Bronchial epithelial cell (primary cell): ENCODE results near the gene PCCA. TPM values are rescaled to one million over a fixed set of nuclear protein-coding genes. Genes with fewer than 3 reads are reported as not detected.

Source experiments
- DNase-seq: peaks from one replicate; pipeline ENCODE4 v3.0.0-alpha.2; 2010; ENCODE audit warnings: low read depth
- FAIRE-seq: peaks from 2 replicates; lab custom pipeline; 2011; peaks lifted over from hg19 to GRCh38; lab: Jason Lieb, UNC
- H3K27me3 ChIP-seq: 2 replicates; pipeline ENCODE4 v1.5.1; 2011; ENCODE audit warnings: low read length; ENCODE audit not compliant: control insufficient read depth, insufficient read depth
- H3K36me3 ChIP-seq: 2 replicates; pipeline ENCODE4 v1.5.1; 2011; ENCODE audit warnings: low read length; ENCODE audit not compliant: control insufficient read depth, insufficient read depth
- H3K4me3 ChIP-seq: 2 replicates; pipeline ENCODE4 v1.5.1; 2011; ENCODE audit warnings: mild to moderate bottlenecking, low read depth, low read length, control low read depth
- CTCF ChIP-seq: IDR thresholded peaks from 2 replicates; pipeline ENCODE4 v1.5.1; 2011; ENCODE audit warnings: mild to moderate bottlenecking, moderate library complexity, low read length, control low read depth, inconsistent platforms; ENCODE audit not compliant: insufficient read depth, severe bottlenecking
- total RNA-seq: library from RNA; depleted of rRNA; stranded (reverse); fragments of >200 nt; gene quantifications from 2 replicates; pipeline ENCODE4 v1.2.1, GENCODE V29; 2014

The PCCA gene
- total RNA-seq, 1 donor from 2014 or later = 27.1 TPM

DNA sequence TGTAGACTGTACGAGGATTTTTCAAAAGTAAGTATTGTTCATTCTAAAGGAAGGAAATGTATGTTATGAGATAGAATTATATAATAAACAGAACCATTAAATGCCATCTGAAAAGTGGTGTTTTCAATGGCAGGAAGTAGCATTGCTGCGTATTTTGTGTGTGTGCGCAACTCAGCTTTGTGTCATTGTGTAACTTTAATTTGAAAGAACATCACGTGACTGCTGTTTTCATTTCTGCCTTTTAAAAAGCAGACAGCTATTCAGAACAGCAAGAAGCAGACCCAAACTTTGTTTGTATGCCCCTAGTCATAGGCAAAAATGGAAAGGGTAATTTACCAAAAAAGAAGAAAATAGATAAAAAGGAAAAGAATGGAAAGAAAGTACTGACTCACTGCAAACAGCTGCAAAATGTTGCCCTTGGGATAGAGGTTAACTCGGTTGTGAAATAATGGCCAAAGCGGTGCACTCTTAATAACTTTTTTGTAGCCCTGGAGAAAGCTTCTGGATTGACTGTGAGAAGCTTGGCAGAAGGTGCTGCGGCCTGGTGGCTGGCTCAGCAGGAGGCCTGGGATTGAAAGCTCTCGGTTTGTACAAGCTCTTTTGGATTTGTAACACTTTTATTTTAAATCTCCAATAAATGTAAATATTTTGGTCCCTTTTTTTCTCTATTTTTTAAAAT lies 402.4 kb downstream of the PCCA start:
- Histone ChIP-seq H3K36me3 (no peaks in the 10 kb centered on the region), H3K4me3 (no peak overlapping the region), H3K27me3 (no peaks in the 10 kb centered on the region)
- FAIRE-seq (no peak), DNase-seq (no peak)
- no peak for TF ChIP-seq CTCF

GRCh38 chr13:100493418-100493817 lies 404.5 kb downstream of the PCCA start:
- H3K4me3 ChIP-seq = no peak overlapping the region
- H3K27me3 ChIP-seq = no peaks in the 10 kb centered on the region
- H3K36me3 ChIP-seq = no peaks in the 10 kb centered on the region
- no peak for DNase-seq
- TF ChIP-seq CTCF = no peak
- FAIRE-seq = no peak

DNA sequence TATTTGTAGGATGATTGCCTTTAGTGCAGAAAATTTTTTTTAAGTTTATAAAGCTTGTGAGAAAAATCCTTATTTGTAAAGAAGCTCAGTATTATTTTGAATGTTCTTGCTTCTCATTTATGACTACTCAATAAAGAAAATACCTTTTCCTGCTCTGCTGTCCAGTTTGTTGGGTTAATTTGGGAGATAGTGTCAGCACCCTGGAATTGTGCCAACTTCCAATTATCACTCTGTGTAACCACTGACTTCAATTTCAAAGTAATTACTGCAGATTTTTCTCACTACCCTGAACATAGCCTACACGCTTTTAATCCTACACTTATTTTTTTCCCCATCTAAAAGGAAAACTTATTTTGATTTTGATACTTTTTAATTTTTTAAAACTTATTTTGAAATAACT lies 406.6 kb downstream of the PCCA start:
- H3K36me3 ChIP-seq = no peaks in the 10 kb centered on the region
- FAIRE-seq (no peak), DNase-seq (no peak)
- TF ChIP-seq CTCF = no peak
- no peaks in the 10 kb centered on the region for H3K27me3 ChIP-seq
- no peak overlapping the region for H3K4me3 ChIP-seq

DNA sequence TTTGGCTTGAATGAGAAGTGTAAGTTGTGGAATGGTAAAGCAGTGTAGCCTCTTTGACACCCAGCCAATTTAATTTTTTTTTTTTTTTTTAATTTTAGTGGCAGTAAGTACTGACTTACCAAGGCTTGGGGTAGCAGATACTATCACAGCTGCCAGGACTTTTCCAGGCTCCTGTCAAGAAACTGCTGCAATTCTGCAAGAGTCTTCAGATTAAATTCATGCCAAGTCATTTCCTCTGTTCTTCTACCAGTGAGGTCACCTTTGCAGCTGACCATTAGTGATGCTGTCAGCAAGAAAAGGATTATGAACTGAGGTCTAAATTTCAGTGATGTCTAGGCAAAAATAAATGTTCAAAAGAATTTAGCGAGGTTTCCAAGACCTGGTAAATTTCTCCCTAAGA lies 408.5 kb downstream of the PCCA start:
- TF ChIP-seq CTCF = no peak

GRCh38 chr13:100502446-100502845 lies 413.6 kb downstream of the PCCA start:
- DNase-seq = no peak
- H3K27me3 ChIP-seq = no peaks in the 10 kb centered on the region
- no peaks in the 10 kb centered on the region for H3K36me3 ChIP-seq
- H3K4me3 ChIP-seq = no peak overlapping the region
- no peak for FAIRE-seq
- no peak for TF ChIP-seq CTCF

More for the DNA sequence above, 408.5 kb downstream of the PCCA start:
- peak; percentile 13 for DNase-seq
- Histone ChIP-seq H3K27me3 (no peaks in the 10 kb centered on the region), H3K36me3 (no peaks in the 10 kb centered on the region), H3K4me3 (no peak overlapping the region)
- no peak for FAIRE-seq

DNA sequence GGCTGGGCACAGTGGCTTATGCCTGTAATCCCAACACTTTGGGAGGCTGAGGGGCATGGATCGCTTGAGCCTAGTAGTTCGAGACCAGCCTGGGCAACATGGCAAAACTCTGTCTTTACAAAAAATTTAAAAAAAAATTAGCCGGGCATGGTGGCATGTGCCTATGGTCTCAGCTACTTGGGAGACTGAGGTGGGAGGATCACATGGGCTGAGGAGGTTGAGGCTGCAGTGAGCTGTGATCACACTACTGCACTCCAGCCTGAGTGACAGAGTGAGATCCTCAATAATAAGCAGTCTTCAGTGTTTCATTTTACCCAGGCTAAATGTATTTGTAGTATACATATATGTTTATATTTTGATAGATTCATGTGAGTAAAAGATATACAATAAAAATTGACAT lies 414.7 kb downstream of the PCCA start:
- Histone ChIP-seq H3K4me3 (no peak overlapping the region), H3K36me3 (no peaks in the 10 kb centered on the region), H3K27me3 (no peaks in the 10 kb centered on the region)
- DNase-seq (no peak), FAIRE-seq (no peak)
- TF ChIP-seq CTCF = no peak
